Measurements from ENCODE around the gene JAKMIP3.

GRCh38 chr10:132048294-132048667 is 17.5 kb upstream of the JAKMIP3 start:
- TF ChIP-seq CTCF (IDR thresholded peaks at IDR 0.05 in 4 of 5, conservative IDR thresholded peaks at IDR 0.05 in 1 of 5) (no peak), POLR2A (IDR thresholded peaks at IDR 0.05) (no peak)
